Activated CD8-positive, alpha-beta memory T cell treated with anti-CD3 and anti-CD28 coated beads for 4 hours (primary cell): ENCODE data around the gene OXCT1.
"Not testable (repeated sequence)": the region's sequence is repeated elsewhere in the genome, so short reads cannot be mapped to it uniquely, and the experiment has no call there.

Experiments used
- DNase-seq, 2 donors: peaks; one replicate each; pipeline ENCODE4 v3.0.0-alpha.2; 2020; ENCODE audit warnings: low read depth in 2 of 2

The OXCT1 gene

GRCh38 chr5:41874512-41875060 is 4.4 kb upstream of the OXCT1 start:
- DNase-seq: no peak

GRCh38 chr5:41871852-41872251 is 1.6 kb upstream of the OXCT1 start:
- no peak for DNase-seq

GRCh38 chr5:41870627-41871048 is 413 bp upstream of the OXCT1 start:
- DNase-seq: no peak

- no peak for DNase-seq
These were observed 988 bp downstream of the OXCT1 start for GRCh38 chr5:41869151-41869723.

- DNase-seq: no peak
These were observed 6.2 kb downstream of the OXCT1 start for GRCh38 chr5:41863871-41864486.

GRCh38 chr5:41858890-41859289 is 11.3 kb downstream of the OXCT1 start:
- no peak for DNase-seq

GRCh38 chr5:41857989-41858388 is 12.2 kb downstream of the OXCT1 start:
- no peak for DNase-seq

GRCh38 chr5:41856644-41857491 is 13.4 kb downstream of the OXCT1 start:
- peak in 1 of 2 donors; percentile 16 for DNase-seq

- no peak for DNase-seq
These were observed 17.9 kb downstream of the OXCT1 start for GRCh38 chr5:41852293-41852692.

GRCh38 chr5:41851116-41851515 is 19.1 kb downstream of the OXCT1 start:
- DNase-seq: no peak

- no peak for DNase-seq
These were observed 21.2 kb downstream of the OXCT1 start for GRCh38 chr5:41848983-41849382.

- not testable (repeated sequence) for DNase-seq
These were observed 24.5 kb downstream of the OXCT1 start for GRCh38 chr5:41845751-41846150.

GRCh38 chr5:41844502-41844901 is 25.7 kb downstream of the OXCT1 start:
- no peak for DNase-seq

- DNase-seq: no peak
These were observed 26.5 kb downstream of the OXCT1 start for GRCh38 chr5:41843456-41844370.

GRCh38 chr5:41842777-41843176 is 27.4 kb downstream of the OXCT1 start:
- no peak for DNase-seq

- DNase-seq: no peak
These were observed 28.9 kb downstream of the OXCT1 start for GRCh38 chr5:41841325-41841724.

GRCh38 chr5:41840251-41840650 is 30.0 kb downstream of the OXCT1 start:
- no peak for DNase-seq

- no peak for DNase-seq
These were observed 32.4 kb downstream of the OXCT1 start for GRCh38 chr5:41837793-41838192.

- DNase-seq: no peak
These were observed 34.6 kb downstream of the OXCT1 start for GRCh38 chr5:41835645-41836044.

- DNase-seq: no peak
These were observed 35.7 kb downstream of the OXCT1 start for GRCh38 chr5:41834506-41834905.

GRCh38 chr5:41832430-41832829 is 37.8 kb downstream of the OXCT1 start:
- no peak for DNase-seq

- DNase-seq: no peak
These were observed 39.1 kb downstream of the OXCT1 start for GRCh38 chr5:41831155-41831554.
